SK-N-SH (cell line): Measurements from ENCODE around the gene RCAN3. TPM values are rescaled to one million over a fixed set of nuclear protein-coding genes. Genes with fewer than 3 reads are reported as not detected.

Experiments
- CTCF ChIA-PET: fragments of 300-600, 350-600 bp; formaldehyde crosslinking; extraction: SDS; loops from one replicate; lab custom pipeline; 2021; lab: Yijun Ruan, JAX
- POLR2A ChIA-PET: fragments of 350-600 bp; sonication (Branson Sonifier 250); formaldehyde crosslinking; extraction: SDS; loops from one replicate; lab custom pipeline; 2020; ENCODE audit warnings: antibody characterized with exemption, inconsistent platforms; lab: Yijun Ruan, JAX
- DNase-seq: peaks from one replicate; pipeline ENCODE4 v3.0.0; 2012
- H2AFZ ChIP-seq: fragments of 200-600 bp; sonication (generic); 2 replicates; pipeline ENCODE4 v1.8.1; 2016; ENCODE audit warnings: antibody characterized with exemption, mild to moderate bottlenecking, low read depth
- H3F3A ChIP-seq: fragments of 200-600 bp; sonication (generic); replicated peaks from 2 replicates; pipeline ENCODE3; 2016; ENCODE audit warnings: antibody characterized with exemption, mild to moderate bottlenecking; ENCODE audit not compliant: insufficient read depth
- H3K27ac ChIP-seq, 2 experiments: fragments of 200-500 bp in 1 of 2; fragments of 200-600 bp in 1 of 2; sonication (Bioruptor generic) in 1 of 2; sonication (generic), shearing (Covaris generic) in 1 of 2; 2 replicates each; pipeline versions ENCODE4 v1.5.1 to v1.6.1; 2014 to 2016; ENCODE audit warnings: low read depth in 2 of 2, inconsistent platforms in 1 of 2, low read length in 1 of 2, mild to moderate bottlenecking in 1 of 2, mixed read lengths in 1 of 2
- H3K27me3 ChIP-seq: fragments of 200-600 bp; sonication (generic), shearing (Covaris generic); 2 replicates; pipeline ENCODE4 v1.6.1; 2016; ENCODE audit warnings: mixed run types; ENCODE audit not compliant: insufficient read depth
- H3K36me3 ChIP-seq, 2 experiments: fragments of 200-500 bp in 1 of 2; fragments of 200-600 bp in 1 of 2; sonication (Bioruptor generic) in 1 of 2; sonication (generic) in 1 of 2; replicated peaks in 1 of 2; 2 replicates each; pipeline versions ENCODE3 to v1.5.1; 2014 to 2016; ENCODE audit warnings: low read length in 1 of 2, mild to moderate bottlenecking in 1 of 2; ENCODE audit not compliant: insufficient read depth in 2 of 2, control insufficient read depth in 1 of 2
- H3K4me1 ChIP-seq, 2 experiments: fragments of 200-500 bp in 1 of 2; fragments of 200-600 bp in 1 of 2; sonication (Bioruptor generic) in 1 of 2; sonication (generic), shearing (Covaris generic) in 1 of 2; 2 replicates each; pipeline versions ENCODE4 v1.5.1 to v1.6.1; 2014 to 2016; ENCODE audit warnings: low read depth in 1 of 2, low read length in 1 of 2, mixed run types in 1 of 2; ENCODE audit not compliant: insufficient read depth in 2 of 2, control insufficient read depth in 1 of 2
- H3K4me2 ChIP-seq: fragments of 200-600 bp; sonication (generic), shearing (Covaris generic); 2 replicates; pipeline ENCODE4 v1.6.1; 2017; ENCODE audit warnings: mixed run types
- H3K4me3 ChIP-seq, 2 experiments: fragments of 200-500 bp in 1 of 2; fragments of 200-600 bp in 1 of 2; sonication (Bioruptor generic) in 1 of 2; sonication (generic), shearing (Covaris generic) in 1 of 2; 2 replicates each; pipeline versions ENCODE4 v1.5.1 to v1.8.1; 2014 to 2016; ENCODE audit warnings: low read depth in 2 of 2, inconsistent platforms in 1 of 2, low read length in 1 of 2, mild to moderate bottlenecking in 1 of 2, mixed read lengths in 1 of 2, moderate library complexity in 1 of 2
- H3K79me2 ChIP-seq: fragments of 200-600 bp; sonication (generic); 2 replicates; pipeline ENCODE4 v1.8.1; 2017; ENCODE audit warnings: mild to moderate bottlenecking; ENCODE audit not compliant: insufficient read depth
- H3K9ac ChIP-seq: fragments of 200-600 bp; sonication (generic); 2 replicates; pipeline ENCODE4 v1.6.1; 2017; ENCODE audit warnings: mixed run types
- H3K9me2 ChIP-seq: fragments of 200-600 bp; sonication (generic); 2 replicates; pipeline ENCODE4 v1.6.1; 2017; ENCODE audit warnings: mixed run types
- H3K9me3 ChIP-seq: fragments of 200-600 bp; sonication (generic); 2 replicates; pipeline ENCODE4 v1.6.1; 2017; ENCODE audit warnings: mixed run types, mild to moderate bottlenecking, moderate library complexity
- H4K20me1 ChIP-seq: fragments of 200-600 bp; sonication (generic); 2 replicates; pipeline ENCODE4 v1.6.1; 2017; ENCODE audit warnings: mild to moderate bottlenecking, mixed run types; ENCODE audit not compliant: insufficient read depth
- ELF1 ChIP-seq: IDR thresholded peaks from 2 replicates; pipeline ENCODE4 v1.4.0; 2012
- EZH2phosphoT487 ChIP-seq: fragments of 200-600 bp; sonication (generic); IDR thresholded peaks from 2 replicates; pipeline ENCODE4 v1.6.1; 2017; ENCODE audit warnings: low read depth, mixed run types, mild to moderate bottlenecking, antibody characterized with exemption, moderate library complexity, borderline replicate concordance
- FOXJ3 ChIP-seq: sonication (generic); formaldehyde crosslinking; IDR thresholded peaks from 2 replicates; pipeline ENCODE4 v1.5.1; 2020; ENCODE audit warnings: mild to moderate bottlenecking, missing genetic modification reagents
- FOXM1 ChIP-seq: IDR thresholded peaks from 2 replicates; pipeline ENCODE4 v1.4.0; 2012; ENCODE audit warnings: low read depth, mild to moderate bottlenecking
- GABPA ChIP-seq: IDR thresholded peaks from 2 replicates; pipeline ENCODE4 v1.4.0; 2012; ENCODE audit warnings: low read depth, mild to moderate bottlenecking
- GATA2 ChIP-seq: sonication (generic); formaldehyde crosslinking; IDR thresholded peaks from 2 replicates; pipeline ENCODE4 v1.5.0; 2020; ENCODE audit warnings: mild to moderate bottlenecking, missing genetic modification reagents
- JUND ChIP-seq: IDR thresholded peaks from 2 replicates; pipeline ENCODE4 v1.4.0; 2012
- MXI1 ChIP-seq: IDR thresholded peaks from 2 replicates; pipeline ENCODE4 v1.6.1; 2012; ENCODE audit warnings: mild to moderate bottlenecking, low read depth, low read length, improper control_type of control experiment
- NFIC ChIP-seq: IDR thresholded peaks from 2 replicates; pipeline ENCODE4 v1.4.0; 2012; ENCODE audit warnings: borderline replicate concordance
- NRF1 ChIP-seq: IDR thresholded peaks from 2 replicates; pipeline ENCODE4 v1.6.1; 2012; ENCODE audit warnings: low read depth, mild to moderate bottlenecking, low read length
- POLR2AphosphoS5 ChIP-seq: IDR thresholded peaks from 2 replicates; pipeline ENCODE4 v1.6.1; 2012; ENCODE audit warnings: low read depth, low read length
- RAD21 ChIP-seq: IDR thresholded peaks from 2 replicates; pipeline ENCODE4 v1.6.1; 2012; ENCODE audit warnings: mild to moderate bottlenecking, low read length
- RCOR1 ChIP-seq: fragments of 150-350 bp; IDR thresholded peaks from 2 replicates; pipeline ENCODE4 v1.6.1; 2017; ENCODE audit warnings: antibody characterized with exemption, low read length
- RXRA ChIP-seq: IDR thresholded peaks from 2 replicates; pipeline ENCODE4 v1.4.0; 2012; ENCODE audit warnings: low read depth, mild to moderate bottlenecking, borderline replicate concordance
- SIN3A ChIP-seq: IDR thresholded peaks from 2 replicates; pipeline ENCODE4 v1.6.1; 2012; ENCODE audit warnings: low read depth, mild to moderate bottlenecking, low read length, moderate library complexity, borderline replicate concordance
- TAF1 ChIP-seq: IDR thresholded peaks from 2 replicates; pipeline ENCODE4 v1.6.1; 2012; ENCODE audit warnings: low read depth, mild to moderate bottlenecking, low read length, moderate library complexity, borderline replicate concordance
- WGBS: methylation state at CpG from one replicate; pipeline ENCODE4 v1.1.6; 2017; ENCODE audit warnings: low lambda C conversion rate; 5-methylcytosine and 5-hydroxymethylcytosine counted together
- polyA plus RNA-seq, 3 experiments: library from polyadenylated mRNA; depleted of rRNA; stranded (reverse); fragments of >200 nt; gene quantifications; 2 replicates each; pipeline ENCODE4 v1.2.3, GENCODE V29; 2012
- TF ChIP-seq, protein P1 (sequence below): IDR thresholded peaks from 2 replicates; pipeline ENCODE4 v1.6.1; 2012; ENCODE audit warnings: mild to moderate bottlenecking, low read depth, low read length, moderate library complexity
- TF ChIP-seq, protein P2 (sequence below): fragments of 150-350 bp; IDR thresholded peaks from 2 replicates; pipeline ENCODE4 v1.6.1; 2017; ENCODE audit warnings: antibody characterized with exemption, low read length, low read depth, borderline replicate concordance
- TF ChIP-seq, protein P3 (sequence below): fragments of 200-600 bp; sonication (generic); IDR thresholded peaks from 2 replicates; pipeline ENCODE4 v1.6.1; 2017; ENCODE audit warnings: antibody characterized with exemption, mild to moderate bottlenecking, moderate library complexity
- TF ChIP-seq, protein P4 (sequence below): IDR thresholded peaks from 2 replicates; pipeline ENCODE4 v1.4.0; 2012; ENCODE audit warnings: low read depth

Gene RCAN3
- polyA plus RNA-seq, 1 of the 3 experiments (the other 2 are of a cell fraction) = 4.8 TPM

DNA sequence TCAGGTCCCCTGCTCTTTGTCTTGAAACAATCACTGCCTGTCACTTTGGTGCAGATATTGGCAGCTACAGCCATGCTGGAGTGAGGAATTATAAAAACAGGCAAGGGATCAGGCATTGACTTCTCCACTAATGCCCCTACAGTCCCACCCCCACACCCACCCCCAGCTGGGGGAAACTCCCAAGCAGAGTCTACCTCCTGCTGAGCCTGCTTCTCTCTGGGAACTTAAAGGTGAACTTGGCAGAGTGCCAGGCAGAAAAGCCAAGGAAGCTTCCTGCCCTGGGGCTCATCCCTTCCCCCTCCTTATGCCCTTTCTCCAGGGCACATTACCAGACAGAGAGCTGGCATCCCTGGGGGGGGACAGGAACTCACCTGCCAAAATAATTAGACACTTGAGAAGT, 60.0 kb downstream of the RCAN3 start:
- H3K9ac ChIP-seq = no peak overlapping the region
- POLR2A ChIA-PET = no interaction called here
- no peaks in the 10 kb centered on the region for H3K79me2 ChIP-seq
- peaks cover 8 to 19% of the 10 kb centered on the region in 2 experiments; a peak in 1 of 4 replicates for H3K4me1 ChIP-seq
- H3K9me3 ChIP-seq = no peaks in the 10 kb centered on the region
- CTCF ChIA-PET = interaction anchor here (0.6 to 1.8 kb wide), 6 partner anchors 20 to 1343 kb away, joined by 3 to 7 read pairs (median 4); no protein-coding TSS in a partner anchor
- H3K27me3 ChIP-seq = no peaks in the 10 kb centered on the region
- H3K9me2 ChIP-seq = no peaks in the 10 kb centered on the region
- peaks cover 8% of the 10 kb centered on the region for H3F3A ChIP-seq
- H4K20me1 ChIP-seq = no peaks in the 10 kb centered on the region
- no peaks in the 10 kb centered on the region for H3K36me3 ChIP-seq
- no peak overlapping the region for H3K4me3 ChIP-seq
- no peak for DNase-seq
- H2AFZ ChIP-seq = no peak overlapping the region
- no peak for TF ChIP-seq EZH2phosphoT487
- TF ChIP-seq NFIC = peak; percentile 52
- no peak for TF ChIP-seq RCOR1
- no peak for TF ChIP-seq FOXM1
- no peak for TF ChIP-seq RXRA
- TF ChIP-seq GABPA = no peak
- H3K4me2 ChIP-seq = no peak overlapping the region
- no peak overlapping the region for H3K27ac ChIP-seq

DNA sequence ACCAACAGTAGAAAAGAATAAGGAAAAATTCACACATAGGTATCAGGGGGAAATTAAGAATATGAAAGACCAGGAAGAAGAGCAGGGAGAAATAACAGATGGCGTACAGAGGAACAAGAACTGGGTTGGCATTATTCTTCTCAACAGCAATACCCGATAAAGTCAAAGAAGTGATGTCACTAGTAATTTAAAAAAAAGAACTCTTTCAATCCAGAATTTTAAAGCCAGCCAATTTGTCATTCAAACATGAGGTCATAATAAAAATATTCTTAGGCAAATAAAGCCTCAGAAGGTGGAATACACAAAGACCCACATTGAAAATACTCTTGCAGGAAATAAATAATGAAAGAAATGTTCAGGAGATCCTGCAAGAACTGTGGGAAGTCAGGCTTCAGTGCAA, 62.1 kb downstream of the RCAN3 start:
- no peak for DNase-seq
- no peaks in the 10 kb centered on the region for H4K20me1 ChIP-seq
- H3K4me2 ChIP-seq = no peak overlapping the region
- no peaks in the 10 kb centered on the region for H3K36me3 ChIP-seq
- 93% methylated on average over 2 of the region's 2 CpGs for WGBS
- H3K9me3 ChIP-seq = no peaks in the 10 kb centered on the region
- no peaks in the 10 kb centered on the region for H3K27me3 ChIP-seq
- H2AFZ ChIP-seq = no peak overlapping the region
- no peaks in the 10 kb centered on the region for H3K79me2 ChIP-seq
- no peak overlapping the region for H3K27ac ChIP-seq
- peaks cover 0 to 6% of the 10 kb centered on the region in 2 experiments; a peak in 1 of 4 replicates for H3K4me1 ChIP-seq
- POLR2A ChIA-PET = no interaction called here
- no peak for TF ChIP-seq ELF1
- no peak for TF ChIP-seq RXRA
- TF ChIP-seq GATA2 (CRISPR knock-in tag) = no peak
- TF ChIP-seq, protein P1, sequence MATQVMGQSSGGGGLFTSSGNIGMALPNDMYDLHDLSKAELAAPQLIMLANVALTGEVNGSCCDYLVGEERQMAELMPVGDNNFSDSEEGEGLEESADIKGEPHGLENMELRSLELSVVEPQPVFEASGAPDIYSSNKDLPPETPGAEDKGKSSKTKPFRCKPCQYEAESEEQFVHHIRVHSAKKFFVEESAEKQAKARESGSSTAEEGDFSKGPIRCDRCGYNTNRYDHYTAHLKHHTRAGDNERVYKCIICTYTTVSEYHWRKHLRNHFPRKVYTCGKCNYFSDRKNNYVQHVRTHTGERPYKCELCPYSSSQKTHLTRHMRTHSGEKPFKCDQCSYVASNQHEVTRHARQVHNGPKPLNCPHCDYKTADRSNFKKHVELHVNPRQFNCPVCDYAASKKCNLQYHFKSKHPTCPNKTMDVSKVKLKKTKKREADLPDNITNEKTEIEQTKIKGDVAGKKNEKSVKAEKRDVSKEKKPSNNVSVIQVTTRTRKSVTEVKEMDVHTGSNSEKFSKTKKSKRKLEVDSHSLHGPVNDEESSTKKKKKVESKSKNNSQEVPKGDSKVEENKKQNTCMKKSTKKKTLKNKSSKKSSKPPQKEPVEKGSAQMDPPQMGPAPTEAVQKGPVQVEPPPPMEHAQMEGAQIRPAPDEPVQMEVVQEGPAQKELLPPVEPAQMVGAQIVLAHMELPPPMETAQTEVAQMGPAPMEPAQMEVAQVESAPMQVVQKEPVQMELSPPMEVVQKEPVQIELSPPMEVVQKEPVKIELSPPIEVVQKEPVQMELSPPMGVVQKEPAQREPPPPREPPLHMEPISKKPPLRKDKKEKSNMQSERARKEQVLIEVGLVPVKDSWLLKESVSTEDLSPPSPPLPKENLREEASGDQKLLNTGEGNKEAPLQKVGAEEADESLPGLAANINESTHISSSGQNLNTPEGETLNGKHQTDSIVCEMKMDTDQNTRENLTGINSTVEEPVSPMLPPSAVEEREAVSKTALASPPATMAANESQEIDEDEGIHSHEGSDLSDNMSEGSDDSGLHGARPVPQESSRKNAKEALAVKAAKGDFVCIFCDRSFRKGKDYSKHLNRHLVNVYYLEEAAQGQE = no peak
- no peak for TF ChIP-seq SIN3A
- TF ChIP-seq, protein P2, sequence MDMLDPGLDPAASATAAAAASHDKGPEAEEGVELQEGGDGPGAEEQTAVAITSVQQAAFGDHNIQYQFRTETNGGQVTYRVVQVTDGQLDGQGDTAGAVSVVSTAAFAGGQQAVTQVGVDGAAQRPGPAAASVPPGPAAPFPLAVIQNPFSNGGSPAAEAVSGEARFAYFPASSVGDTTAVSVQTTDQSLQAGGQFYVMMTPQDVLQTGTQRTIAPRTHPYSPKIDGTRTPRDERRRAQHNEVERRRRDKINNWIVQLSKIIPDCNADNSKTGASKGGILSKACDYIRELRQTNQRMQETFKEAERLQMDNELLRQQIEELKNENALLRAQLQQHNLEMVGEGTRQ = no peak
- TF ChIP-seq, protein P3, sequence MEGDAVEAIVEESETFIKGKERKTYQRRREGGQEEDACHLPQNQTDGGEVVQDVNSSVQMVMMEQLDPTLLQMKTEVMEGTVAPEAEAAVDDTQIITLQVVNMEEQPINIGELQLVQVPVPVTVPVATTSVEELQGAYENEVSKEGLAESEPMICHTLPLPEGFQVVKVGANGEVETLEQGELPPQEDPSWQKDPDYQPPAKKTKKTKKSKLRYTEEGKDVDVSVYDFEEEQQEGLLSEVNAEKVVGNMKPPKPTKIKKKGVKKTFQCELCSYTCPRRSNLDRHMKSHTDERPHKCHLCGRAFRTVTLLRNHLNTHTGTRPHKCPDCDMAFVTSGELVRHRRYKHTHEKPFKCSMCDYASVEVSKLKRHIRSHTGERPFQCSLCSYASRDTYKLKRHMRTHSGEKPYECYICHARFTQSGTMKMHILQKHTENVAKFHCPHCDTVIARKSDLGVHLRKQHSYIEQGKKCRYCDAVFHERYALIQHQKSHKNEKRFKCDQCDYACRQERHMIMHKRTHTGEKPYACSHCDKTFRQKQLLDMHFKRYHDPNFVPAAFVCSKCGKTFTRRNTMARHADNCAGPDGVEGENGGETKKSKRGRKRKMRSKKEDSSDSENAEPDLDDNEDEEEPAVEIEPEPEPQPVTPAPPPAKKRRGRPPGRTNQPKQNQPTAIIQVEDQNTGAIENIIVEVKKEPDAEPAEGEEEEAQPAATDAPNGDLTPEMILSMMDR = no peak
- no peak for TF ChIP-seq FOXJ3 (CRISPR knock-in tag)
- TF ChIP-seq, protein P4, sequence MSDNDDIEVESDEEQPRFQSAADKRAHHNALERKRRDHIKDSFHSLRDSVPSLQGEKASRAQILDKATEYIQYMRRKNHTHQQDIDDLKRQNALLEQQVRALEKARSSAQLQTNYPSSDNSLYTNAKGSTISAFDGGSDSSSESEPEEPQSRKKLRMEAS = no peak
- TF ChIP-seq MXI1 = no peak
- no peak for TF ChIP-seq RAD21
- no peak for TF ChIP-seq NRF1
- no peak for TF ChIP-seq JUND
- no peak for TF ChIP-seq EZH2phosphoT487
- no peak for TF ChIP-seq NFIC
- TF ChIP-seq TAF1 = no peak
- TF ChIP-seq POLR2AphosphoS5 = no peak
- no peak overlapping the region for H3K9ac ChIP-seq
- CTCF ChIA-PET = interaction anchor here (0.6 to 1.8 kb wide), 4 partner anchors 11 to 173 kb away, joined by 3 to 4 read pairs (median 4); no protein-coding TSS in a partner anchor
- H3K9me2 ChIP-seq = no peaks in the 10 kb centered on the region
- H3K4me3 ChIP-seq = no peak overlapping the region
- H3F3A ChIP-seq = no peaks in the 10 kb centered on the region
